SHP77 (cell line): ENCODE data around the gene CORO7.

Source experiments
- DNase-seq, 2 experiments: peaks; one replicate each; lab custom pipeline; 2025; lab: John Stamatoyannopoulos, UW

CORO7 gene

DNA sequence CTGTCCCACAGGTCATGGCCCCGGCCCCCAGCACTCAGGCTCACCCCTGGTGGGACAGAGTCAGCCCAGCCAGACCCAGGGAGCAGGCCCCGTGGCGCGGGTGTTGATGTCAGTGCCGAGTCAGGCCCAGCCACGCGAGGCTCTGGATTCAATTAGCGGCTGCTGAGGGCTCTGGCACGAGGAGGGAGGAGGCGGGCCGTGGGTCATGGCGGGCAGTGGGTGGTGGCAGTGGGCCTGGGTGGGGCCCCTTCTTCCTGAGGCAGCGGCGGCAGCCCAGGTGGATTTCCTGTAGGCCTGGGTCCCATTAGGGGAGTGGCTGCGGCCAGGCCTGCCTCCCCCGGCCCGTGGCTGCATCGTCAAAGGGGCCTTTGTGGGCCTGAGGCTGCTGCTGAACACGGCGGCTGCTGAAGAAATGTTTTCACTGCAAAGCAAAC is 31.9 kb downstream of the CORO7 start:
- no peak for DNase-seq

DNA sequence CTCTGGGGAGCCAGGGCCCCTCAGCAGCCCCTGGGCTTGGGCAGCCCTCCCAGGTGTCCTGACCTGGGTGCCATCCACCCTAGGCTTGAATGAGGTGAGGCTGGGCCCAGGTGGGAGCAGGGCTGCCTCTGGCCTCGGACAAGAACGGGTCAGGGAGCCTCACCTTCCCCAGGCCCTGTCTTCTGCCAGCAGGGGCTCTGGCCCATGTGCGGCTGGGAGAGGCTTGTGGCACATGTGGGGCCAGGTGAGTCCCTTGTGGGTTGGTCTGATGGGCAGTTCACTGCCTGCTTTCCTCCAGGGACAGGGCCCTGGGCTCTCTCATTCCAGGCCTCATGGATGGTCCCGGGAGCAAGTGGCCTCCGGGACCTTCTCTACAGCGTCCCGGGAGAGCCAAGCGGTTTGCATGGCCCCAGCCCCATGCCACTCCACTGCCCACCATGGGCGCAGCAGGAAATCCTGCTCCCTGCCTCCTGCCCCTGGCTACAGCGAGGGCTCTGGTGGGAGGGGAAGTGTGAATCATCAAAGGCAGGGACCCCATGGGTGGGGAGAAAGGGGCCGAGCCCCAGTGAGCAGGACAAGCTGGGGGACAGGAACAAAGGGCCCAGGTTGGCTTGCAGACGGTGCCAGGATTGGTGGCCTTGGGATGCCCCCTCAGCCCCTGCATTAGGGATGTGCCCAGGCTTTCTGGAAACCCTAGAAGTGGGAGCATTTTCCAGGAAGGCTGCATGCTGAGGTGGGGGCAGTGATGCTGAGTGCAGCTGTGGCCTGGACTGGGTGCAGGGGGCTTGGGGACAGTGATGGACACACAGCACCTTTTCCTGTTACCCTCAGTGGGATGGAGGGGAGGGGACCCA is 32.6 kb downstream of the CORO7 start:
- DNase-seq, result no peak

DNA sequence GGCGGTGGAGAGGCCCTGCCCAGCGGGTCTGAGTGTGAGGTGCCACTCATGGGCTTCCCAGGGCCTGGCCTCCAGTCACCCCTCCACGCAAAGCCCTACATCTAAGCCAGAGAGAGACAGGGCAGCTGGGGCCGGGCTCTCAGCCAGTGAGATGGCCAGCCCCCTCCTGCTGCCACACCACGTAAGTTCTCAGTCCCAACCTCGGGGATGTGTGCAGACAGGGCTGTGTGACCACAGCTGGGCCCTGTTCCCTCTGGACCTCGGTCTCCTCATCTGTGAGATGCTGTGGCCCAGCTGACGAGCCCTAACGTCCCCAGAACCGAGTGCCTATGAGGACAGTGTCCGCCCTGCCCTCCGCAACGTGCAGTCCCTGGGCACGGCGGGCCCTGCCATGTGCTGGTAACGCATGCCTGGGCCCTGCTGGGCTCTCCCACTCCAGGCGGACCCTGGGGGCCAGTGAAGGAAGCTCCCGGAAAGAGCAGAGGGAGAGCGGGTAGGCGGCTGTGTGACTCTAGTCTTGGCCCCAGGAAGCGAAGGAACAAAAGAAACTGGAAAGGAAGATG is 33.5 kb downstream of the CORO7 start:
- no peak for DNase-seq

DNA sequence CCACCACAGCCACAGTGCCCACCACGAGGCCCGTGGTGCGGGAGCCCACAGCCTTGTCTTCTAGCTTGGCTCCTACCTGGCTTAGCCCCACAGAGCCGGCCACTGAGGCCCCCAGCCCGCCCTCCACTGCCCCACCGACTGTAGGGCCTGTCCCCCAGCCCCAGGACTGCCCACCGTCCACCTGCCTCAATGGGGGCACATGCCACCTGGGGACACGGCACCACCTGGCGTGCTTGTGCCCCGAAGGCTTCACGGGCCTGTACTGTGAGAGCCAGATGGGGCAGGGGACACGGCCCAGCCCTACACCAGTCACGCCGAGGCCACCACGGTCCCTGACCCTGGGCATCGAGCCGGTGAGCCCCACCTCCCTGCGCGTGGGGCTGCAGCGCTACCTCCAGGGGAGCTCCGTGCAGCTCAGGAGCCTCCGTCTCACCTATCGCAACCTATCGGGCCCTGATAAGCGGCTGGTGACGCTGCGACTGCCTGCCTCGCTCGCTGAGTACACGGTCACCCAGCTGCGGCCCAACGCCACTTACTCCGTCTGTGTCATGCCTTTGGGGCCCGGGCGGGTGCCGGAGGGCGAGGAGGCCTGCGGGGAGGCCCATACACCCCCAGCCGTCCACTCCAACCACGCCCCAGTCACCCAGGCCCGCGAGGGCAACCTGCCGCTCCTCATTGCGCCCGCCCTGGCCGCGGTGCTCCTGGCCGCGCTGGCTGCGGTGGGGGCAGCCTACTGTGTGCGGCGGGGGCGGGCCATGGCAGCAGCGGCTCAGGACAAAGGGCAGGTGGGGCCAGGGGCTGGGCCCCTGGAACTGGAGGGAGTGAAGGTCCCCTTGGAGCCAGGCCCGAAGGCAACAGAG is 34.2 kb downstream of the CORO7 start:
- no peak for DNase-seq

DNA sequence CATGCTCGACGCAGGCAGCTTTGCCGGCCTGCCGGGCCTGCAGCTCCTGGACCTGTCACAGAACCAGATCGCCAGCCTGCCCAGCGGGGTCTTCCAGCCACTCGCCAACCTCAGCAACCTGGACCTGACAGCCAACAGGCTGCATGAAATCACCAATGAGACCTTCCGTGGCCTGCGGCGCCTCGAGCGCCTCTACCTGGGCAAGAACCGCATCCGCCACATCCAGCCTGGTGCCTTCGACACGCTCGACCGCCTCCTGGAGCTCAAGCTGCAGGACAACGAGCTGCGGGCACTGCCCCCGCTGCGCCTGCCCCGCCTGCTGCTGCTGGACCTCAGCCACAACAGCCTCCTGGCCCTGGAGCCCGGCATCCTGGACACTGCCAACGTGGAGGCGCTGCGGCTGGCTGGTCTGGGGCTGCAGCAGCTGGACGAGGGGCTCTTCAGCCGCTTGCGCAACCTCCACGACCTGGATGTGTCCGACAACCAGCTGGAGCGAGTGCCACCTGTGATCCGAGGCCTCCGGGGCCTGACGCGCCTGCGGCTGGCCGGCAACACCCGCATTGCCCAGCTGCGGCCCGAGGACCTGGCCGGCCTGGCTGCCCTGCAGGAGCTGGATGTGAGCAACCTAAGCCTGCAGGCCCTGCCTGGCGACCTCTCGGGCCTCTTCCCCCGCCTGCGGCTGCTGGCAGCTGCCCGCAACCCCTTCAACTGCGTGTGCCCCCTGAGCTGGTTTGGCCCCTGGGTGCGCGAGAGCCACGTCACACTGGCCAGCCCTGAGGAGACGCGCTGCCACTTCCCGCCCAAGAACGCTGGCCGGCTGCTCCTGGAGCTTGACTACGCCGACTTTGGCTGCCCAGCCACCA is 35.1 kb downstream of the CORO7 start:
- DNase-seq, result peak; percentile 80 to 81

DNA sequence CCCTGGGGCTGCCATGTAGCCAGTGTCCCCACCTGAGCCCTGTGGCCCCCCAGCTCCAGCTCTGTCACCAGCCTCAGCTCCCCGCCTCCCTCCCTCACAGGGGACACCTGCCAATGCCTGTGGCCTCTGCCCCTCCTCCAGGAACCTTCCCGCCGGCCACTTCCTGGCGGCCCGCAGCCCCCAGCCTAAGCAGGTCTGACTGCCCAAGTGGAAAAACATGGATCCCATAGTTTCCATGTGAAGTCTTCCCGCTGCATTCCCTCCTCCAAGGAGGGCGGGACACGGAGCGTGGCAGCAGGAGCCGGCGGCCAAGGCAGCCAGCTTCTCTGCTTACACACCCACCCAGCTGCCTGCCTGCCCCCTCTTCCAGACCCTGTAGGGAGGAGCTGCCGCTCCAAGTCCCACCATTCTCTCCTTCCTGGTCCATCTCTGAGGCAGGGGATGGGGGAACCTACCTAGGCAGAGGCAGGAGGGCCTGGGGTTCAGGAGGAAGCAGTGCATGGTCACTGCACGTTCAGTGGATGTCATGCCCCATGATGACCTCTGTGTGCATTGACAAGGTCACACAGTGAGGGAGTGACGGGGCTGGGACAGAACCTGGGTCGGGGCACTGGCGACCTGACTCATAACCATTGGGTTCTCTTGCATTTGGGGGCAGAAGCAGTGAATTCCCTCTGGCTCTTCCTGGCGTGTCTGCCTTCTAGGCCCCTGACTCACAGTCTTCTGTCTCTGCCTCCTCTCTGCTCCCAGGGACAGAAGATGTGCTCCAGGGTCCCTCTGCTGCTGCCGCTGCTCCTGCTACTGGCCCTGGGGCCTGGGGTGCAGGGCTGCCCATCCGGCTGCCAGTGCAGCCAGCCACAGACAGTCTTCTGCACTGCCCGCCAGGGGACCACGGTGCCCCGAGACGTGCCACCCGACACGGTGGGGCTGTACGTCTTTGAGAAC is 36.0 kb downstream of the CORO7 start:
- DNase-seq, result no peak

DNA sequence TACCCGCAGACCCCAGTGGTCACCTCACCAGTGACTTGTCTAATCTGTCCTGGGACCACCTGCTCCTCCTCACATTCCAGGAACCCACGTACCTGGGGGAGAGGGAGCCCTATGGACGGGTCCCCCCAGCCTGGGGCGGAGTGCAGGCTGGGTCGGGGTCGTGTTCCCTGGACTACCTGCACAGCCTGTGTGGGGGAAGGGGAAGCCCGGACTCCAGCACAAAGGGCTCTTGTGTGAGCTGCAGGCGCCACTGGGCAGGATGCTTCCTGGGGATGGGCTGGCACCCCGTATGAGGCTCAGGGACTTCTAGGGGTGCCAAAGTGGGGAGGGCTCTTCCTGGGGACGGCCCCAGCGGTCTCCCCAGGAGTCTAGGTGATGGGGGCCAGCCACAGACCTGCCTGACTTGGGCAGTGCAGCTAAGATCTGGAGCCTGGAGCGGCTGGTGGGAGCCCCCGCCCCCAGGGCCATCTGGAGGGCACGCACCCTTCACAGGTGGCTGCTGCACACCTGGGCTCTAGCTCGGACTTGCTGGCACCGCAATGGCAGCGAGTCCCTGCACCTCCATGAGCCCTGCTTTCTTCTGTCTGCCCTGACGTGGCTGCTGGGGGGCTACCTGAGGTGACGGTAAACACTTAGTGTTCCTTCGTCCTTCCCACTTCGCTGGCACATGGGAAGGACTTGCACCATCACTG is 37.3 kb downstream of the CORO7 start:
- no peak for DNase-seq

DNA sequence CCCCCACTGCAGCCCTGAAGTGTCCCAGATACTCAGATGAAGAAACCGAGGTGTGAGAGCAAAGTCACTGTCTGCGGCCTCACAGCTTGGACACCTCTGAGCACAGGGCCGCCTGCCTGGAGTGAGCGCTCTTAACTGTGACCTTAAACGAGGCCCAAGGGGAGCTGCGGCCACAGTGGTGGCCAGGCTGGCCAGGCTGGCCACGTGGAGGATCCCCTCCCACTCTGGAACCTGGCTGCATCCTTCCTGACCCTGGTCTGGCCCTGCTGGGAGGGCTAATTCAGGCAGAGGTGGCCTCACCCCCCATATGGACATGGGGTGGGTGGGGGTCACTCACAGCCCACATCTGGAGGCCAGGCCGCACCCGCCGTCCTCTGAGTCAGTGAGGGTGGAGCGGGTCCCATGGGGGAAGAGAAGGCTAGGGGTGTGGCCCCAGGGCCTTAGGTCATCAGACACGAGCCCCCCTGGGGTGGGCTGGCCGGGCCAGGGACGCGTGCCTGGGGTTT is 38.2 kb downstream of the CORO7 start:
- no peak for DNase-seq

DNA sequence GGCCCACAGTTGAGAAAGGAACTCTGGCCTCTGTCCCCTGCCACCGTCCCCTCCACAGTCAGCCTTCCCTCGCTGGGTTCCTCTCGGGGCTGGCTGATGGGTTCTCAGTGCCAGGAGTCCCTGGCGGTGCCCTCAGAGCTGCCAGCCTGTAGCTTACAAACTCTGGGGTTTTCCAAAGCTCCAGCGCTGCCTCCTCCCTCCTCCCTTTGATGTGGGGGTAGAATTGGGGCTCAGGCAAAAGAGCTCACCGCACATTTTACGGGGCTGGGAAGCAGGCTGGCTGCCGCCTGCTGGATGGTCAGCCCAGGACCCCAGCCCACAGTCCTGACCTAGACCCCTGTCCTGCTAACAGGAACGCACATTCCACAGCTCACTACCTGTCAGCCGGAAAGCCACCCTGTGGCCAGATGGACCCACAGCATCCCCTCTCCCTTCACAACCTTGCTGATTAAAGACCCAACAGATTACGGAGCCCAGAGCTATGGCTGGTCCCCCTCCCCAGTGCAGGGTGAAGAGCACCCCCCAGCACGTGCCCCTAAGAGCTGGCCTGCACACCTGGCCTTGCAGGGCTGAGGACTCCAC is 38.7 kb downstream of the CORO7 start:
- DNase-seq, result no peak

DNA sequence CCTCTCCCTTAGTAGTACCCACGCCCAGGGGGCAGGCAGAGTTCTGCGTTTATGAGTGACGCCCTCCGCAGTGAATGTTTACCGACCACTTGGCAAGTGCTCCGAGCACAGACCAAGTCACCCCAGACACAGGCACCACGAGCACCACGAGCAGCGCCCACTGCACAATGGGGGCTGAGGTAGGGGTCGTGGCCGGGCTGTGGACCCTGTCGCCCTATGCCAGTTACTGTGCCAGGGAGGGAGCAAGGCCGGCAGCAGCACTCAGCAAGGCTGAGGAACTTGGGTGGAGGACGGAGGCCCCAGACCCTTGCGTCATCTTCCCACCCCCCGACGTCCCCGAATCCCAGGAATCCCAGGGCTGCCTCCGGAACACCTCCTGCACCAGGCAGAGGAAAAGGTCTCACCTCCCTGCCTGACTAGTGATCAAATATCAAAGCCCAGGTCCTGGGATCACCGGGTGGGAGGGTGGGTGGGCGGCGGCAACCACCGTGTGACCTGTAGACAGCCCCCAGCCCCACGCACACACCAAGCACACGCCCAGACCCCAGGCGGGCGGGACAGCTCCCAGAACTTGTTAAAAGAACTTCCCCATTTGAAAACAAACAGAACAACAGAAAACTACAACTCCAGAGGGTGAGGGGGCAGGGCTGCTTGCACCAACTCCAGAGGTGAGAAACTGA is 39.4 kb downstream of the CORO7 start:
- DNase-seq, result no peak

DNA sequence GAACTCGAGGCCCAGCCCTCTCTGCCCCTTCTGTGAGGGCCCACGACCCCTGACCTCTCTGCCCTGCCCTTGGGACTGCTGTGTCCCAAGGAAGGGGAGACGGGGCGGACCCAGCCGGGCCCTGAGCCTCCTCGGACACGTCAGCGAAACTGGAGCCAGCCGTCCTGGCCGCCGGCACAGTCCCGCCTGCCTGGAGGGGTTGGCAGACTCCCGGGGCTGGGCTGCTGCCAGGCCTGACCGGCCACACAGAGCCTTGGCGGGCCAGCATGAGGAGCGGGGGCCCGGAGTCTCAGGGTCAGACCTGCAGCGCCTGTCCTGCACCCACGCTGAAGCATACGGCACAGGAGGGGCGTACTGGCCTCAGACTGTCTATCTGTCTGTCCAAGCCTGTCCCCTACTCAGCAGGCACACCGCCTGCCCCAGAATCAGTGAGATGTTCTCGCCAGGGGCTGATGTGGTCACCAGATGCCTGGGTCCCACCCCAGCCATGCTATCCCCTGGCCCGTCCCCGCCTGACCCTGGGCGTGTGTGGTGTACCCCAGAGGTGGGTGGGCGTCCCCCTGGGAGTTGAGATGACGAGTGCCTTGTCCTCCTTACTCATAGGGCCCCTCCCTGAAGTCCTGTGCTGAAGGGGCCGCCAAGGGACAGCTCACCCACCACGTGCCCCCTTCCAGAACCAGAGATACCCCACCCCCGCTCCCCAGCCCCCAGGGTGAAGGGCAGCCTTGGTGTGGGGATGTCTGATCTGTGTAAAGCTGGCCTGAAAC is 40.1 kb downstream of the CORO7 start:
- no peak for DNase-seq

DNA sequence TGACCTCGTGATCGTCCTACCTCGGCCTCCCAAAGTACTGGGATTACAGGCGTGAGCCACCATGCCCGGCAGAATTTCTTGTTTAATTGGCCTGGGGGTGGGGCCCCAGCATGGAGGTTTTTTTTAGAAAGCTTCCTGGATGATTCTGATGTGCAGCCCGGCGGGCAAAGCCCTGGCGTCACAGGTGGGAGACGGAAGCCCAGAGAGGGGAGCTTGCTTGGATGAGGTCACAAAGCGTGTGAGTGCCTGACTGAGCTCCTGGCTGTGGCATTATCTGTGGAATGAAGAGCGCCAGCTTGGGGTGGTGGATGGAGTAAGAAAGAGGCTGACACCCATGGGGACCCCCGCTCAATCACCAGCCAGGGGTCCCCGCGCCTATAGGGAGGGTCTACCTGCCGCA is 40.7 kb downstream of the CORO7 start:
- no peak for DNase-seq

DNA sequence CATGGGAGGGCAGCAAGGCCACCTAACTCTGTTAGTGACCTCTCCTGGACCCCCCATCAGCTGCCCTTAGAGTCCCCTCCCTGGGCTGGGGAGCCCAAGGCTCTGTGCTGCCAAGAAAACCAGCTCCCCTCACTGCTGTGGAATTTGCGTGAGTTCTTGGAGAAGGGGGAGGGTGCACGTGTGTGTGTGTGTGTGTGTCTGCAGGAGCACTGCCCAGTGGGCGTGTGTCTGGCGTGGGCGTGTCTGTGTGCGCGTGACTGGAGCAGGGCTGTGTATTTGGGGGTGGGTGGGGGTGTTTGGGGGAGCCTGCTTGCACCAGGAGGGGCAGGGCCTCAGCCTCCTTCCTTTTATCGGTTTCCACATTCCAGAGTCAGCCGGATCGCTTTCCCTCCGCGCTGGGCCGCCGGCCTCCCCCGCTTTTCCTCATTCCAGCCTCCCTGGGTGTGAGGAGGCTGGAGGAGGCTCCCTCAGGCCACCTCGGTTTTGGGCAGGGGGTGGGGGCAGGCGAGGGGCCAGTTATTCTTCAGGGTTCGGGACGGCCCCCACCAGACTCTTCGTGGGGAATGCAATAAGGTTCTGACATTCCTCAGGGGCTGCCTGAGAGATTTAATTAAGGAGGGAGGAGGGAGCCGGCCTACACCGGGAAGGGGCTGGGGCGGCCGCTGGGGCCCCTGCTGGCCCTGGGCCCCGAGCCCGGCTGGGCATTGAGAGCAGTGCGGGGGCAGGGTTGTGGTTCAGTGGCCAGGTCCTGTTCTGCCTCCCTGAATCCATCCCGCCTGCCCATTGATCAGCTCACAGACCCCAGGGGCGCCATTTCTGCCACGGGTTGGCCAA is 42.3 kb downstream of the CORO7 start:
- no peak for DNase-seq

DNA sequence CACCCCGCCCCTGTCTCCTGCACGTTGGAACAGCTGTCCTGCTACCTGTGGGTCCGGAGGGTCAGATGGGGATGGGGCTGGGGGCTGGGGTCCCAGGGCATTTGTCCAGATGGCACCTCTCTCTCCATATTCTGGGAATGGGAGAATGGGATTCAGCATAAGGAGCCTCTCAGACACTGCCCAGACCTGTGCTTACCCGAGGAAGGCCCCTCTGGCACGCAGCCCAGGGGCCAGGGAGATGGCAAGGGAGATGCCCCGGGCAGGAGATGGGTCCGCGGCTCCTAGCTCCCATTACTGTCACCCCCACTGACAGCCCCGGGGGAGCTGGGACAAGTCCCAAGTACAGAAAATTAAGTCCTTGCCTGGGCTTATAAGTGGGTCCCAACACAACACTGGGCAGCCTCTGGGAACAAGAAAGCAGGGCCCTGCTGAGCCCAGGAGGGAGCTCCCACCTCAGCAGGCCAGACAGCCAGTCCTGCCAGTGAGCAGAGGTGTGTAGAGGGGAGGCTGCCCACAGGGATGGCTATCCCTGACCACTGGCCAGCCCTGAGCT is 43.0 kb downstream of the CORO7 start:
- peak in 1 of 2 experiments; percentile 71 for DNase-seq

DNA sequence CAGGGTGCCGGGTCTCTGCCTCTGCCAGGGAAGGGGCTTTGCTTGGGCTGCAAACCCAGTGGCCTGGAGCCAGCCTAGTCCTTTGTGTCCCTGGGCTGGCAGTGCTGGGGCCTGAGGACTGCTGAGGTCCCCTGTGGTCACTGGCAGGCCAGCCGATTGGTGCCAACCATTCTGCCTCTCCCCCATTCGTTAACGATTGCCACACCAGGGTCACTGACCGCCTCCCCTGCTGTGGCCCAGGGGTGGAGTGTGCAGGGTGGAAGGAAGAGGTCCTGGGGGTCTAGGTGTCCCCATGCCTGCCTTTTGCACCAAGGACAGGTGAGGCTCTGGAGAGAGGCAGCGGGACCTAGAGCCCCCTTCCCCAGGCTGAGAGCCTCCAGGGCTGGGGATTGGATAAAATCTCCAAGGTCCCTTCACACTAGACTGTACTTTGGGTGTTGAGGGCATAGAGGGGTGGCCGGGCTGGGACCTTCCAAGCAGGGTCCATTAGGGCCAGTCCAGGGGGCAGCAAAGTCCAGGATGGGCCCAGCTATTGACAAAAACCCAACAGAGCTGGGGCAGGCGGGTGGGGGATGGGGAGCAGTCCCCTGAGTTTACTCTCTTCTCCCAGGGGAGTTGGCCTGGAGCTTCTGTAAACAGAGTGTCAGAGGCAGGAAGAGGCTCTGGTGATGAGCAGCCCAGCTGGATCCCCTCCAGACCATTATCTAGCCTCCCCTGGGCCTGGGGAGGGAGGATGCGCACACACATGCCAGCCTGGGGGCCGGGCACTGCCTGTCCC is 43.6 kb downstream of the CORO7 start:
- DNase-seq, result peak; percentile 75 to 85

DNA sequence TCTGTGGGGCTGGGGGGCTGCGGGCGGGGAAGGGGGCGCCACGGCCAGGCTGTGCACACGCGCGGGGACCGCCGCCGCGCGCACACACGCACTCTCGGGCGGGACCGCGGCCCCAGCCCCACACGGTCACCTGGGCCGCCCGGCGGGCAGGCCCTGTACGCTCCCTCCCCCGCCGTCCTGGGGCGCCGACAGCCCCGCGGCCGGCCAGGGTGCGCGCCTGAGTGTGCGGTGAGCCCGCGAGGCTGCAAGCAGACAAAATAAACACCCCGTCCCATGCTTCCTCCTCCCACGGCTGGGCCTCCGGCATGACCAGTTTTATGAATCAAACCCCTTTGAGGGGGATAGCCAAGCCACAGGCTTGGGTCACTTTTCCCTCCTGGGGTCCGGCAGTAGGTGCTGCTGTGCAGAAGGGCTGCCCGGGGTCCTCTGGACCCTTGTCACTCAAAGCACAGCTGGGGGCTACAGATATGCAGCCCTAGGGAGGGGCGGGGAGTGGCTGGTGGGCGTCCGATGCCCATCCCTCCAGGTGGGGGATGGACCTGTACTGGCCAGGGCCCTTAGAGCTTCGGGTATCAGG is 44.3 kb downstream of the CORO7 start:
- DNase-seq, result no peak
